Aorta (tissue), 5 donors: ENCODE results near the gene PGA5. TPM values are rescaled to one million over a fixed set of nuclear protein-coding genes. Genes with fewer than 3 reads are reported as not detected.
A peak's percentile ranks its signal among the peaks of the same experiment; 100 is the strongest.
"Not testable (repeated sequence)": the region's sequence is repeated elsewhere in the genome, so short reads cannot be mapped to it uniquely, and the experiment has no call there.

ENCODE experiments used
- ATAC-seq: fragments of 200-7000 bp; cut with Tn5 transposase; one replicate; pipeline ENCODE4 v1.9.1; 2022; ENCODE audit warnings: moderate library complexity; ENCODE audit not compliant: low FRiP score
- DNase-seq, 2 donors: peaks; one replicate each; pipeline ENCODE4 v3.0.0-alpha.2; 2020
- H3K27ac ChIP-seq, 2 donors: one replicate each; pipeline ENCODE4 v1.5.1; 2013; ENCODE audit warnings: low read length in 2 of 2, mild to moderate bottlenecking in 2 of 2, moderate library complexity in 2 of 2, control low read depth in 1 of 2, inconsistent platforms in 1 of 2, low read depth in 1 of 2
- H3K27me3 ChIP-seq, 2 donors: one replicate each; pipeline ENCODE4 v1.6.1; 2013; ENCODE audit warnings: control low read depth in 1 of 2, low read length in 1 of 2, mild to moderate bottlenecking in 1 of 2, moderate library complexity in 1 of 2; ENCODE audit not compliant: insufficient read depth in 2 of 2, control insufficient read depth in 1 of 2
- H3K36me3 ChIP-seq, 2 donors: one replicate each; pipeline ENCODE4 v1.6.1; 2013; ENCODE audit warnings: control low read depth in 1 of 2, low read length in 1 of 2, mild to moderate bottlenecking in 1 of 2; ENCODE audit not compliant: insufficient read depth in 2 of 2, control insufficient read depth in 1 of 2
- H3K4me1 ChIP-seq, 2 donors: one replicate each; pipeline ENCODE4 v1.6.1; 2013; ENCODE audit warnings: low read length in 2 of 2, control low read depth in 1 of 2, mild to moderate bottlenecking in 1 of 2, moderate library complexity in 1 of 2; ENCODE audit not compliant: insufficient read depth in 2 of 2, control insufficient read depth in 1 of 2
- H3K4me3 ChIP-seq, 2 donors: one replicate each; pipeline ENCODE4 v1.5.1; 2013; ENCODE audit warnings: low read length in 2 of 2, control low read depth in 1 of 2, mild to moderate bottlenecking in 1 of 2
- H3K9me3 ChIP-seq: one replicate; pipeline ENCODE4 v1.6.1; 2013; ENCODE audit warnings: mild to moderate bottlenecking, low read length; ENCODE audit not compliant: control insufficient read depth
- WGBS, 2 donors: extraction: QIAGEN DNeasy Blood & Tissue Kit; methylation state at CpG; one replicate each; pipeline ENCODE4 v1.1.7; 2013; 5-methylcytosine and 5-hydroxymethylcytosine counted together
- intact Hi-C, 2 donors: fragments of 100-400 bp; cut with DNase I; formaldehyde crosslinking; loops; one replicate each; pipeline versions ENCODE4 v1.14.2 to v1.15.0; 2022
- polyA plus RNA-seq, 2 donors: library from polyadenylated mRNA; stranded (reverse); fragments of 200-250 nt; gene quantifications; one replicate each; pipeline ENCODE4 v1.2.3, GENCODE V29; 2013
- total RNA-seq, 2 donors: library from RNA; stranded (reverse); fragmentation: NEBNext Ultra II Directional; extraction: Animal tissue kit (Norgen Biotek cat#: 25700); gene quantifications; one replicate each; pipeline ENCODE4 v1.2.1, GENCODE V29; 2021
- donor health status: healthy with polysubstance abuse.
- donor health status: Bipolar disorder and iron deficiency.
- donor health status: DM: no; HTN: no; CAD: no.
- donor health status: DM: no; HTN: no; CAD: no.
- donor health status: DM: yes; HTN: yes; CAD: no.

PGA5 gene
- total and polyA plus RNA-seq, 4 donors, result 0.10 to 1.0 TPM; not detected in 2

DNA sequence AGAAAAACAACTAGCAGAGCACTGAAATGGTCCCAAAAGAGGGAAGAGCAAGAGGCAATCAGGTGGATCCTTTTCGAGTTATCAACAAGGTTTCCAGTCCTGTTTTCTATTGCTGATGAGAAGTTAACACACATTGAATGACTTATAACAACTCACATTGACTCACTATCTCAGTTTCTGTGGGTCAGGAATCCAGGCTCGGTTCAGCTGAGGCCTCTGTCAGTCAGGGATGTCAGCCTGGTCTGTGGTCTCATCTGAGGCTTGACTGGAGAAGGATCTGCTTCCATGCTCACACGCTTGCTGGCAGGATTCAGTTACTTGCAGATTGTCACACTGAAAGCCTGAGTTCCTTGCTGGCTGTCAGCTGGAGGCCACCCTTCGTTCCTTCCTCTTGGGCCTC lies 22.7 kb upstream of the PGA5 start:
- intact Hi-C loops, H3K9me3 ChIP-seq, H3K4me1 ChIP-seq, H3K27me3 ChIP-seq, H3K36me3 ChIP-seq, DNase-seq, H3K4me3 ChIP-seq, H3K27ac ChIP-seq, ATAC-seq: not testable (repeated sequence)
- no CpG with 5 or more reads among the region's 4 CpGs for WGBS, 2 donors

DNA sequence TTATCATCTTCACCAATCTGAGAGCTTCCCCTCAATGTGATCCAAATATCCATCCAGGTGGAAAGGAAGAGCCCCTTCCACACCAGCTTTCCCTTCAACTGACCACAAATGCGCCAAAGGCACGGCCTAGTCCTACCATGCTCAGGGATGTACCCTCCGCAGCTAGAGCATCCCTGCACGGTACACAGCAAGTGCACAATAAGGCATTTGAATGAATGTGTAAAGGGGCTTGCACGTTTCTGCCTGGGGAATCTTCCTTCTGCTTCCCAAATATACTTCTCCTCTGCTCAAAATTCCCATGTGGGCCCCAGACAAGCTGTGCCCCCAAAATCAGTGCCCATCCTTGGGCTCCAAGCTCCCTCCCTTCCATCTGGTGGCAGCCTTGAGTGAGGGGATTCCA lies 22.0 kb upstream of the PGA5 start:
- H3K36me3 ChIP-seq, H3K4me1 ChIP-seq, H3K4me3 ChIP-seq, H3K9me3 ChIP-seq, intact Hi-C loops, ATAC-seq, H3K27me3 ChIP-seq, H3K27ac ChIP-seq: not testable (repeated sequence)
- DNase-seq, result peak in 1 of 2 donors; percentile 62
- WGBS, 2 donors, result 89 to 90% methylated on average over 5 of the region's 5 CpGs

DNA sequence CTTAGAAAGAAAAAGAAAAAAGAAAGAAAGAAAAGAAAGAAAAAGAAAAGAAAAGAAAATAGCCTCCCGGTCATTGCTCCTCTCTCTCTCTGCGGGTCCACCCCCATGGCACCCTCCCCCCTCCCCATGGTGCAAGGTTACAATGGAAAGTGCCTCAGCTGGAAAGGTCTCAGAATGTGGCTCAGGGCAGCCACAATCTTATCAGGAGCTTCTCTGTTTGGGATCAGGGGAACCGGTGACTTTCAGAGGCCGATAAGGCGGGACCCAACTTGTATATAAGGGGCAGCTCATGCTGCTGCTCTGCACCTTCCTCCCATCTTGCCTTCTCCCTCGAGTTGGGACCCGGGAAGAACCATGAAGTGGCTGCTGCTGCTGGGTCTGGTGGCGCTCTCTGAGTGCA lies 18.9 kb upstream of the PGA5 start, which contains the start of gene PGA4:
Gene PGA4, plus strand, starts transcription at position 301 of the 400 bp plus-strand sequence. Its CDS starts 54 bp downstream, at position 355.
- H3K4me1 ChIP-seq, H3K4me3 ChIP-seq, ATAC-seq, intact Hi-C loops, H3K27ac ChIP-seq, H3K27me3 ChIP-seq, H3K9me3 ChIP-seq, H3K36me3 ChIP-seq, DNase-seq: not testable (repeated sequence)
- no CpG with 5 or more reads among the region's 8 CpGs for WGBS, 2 donors

DNA sequence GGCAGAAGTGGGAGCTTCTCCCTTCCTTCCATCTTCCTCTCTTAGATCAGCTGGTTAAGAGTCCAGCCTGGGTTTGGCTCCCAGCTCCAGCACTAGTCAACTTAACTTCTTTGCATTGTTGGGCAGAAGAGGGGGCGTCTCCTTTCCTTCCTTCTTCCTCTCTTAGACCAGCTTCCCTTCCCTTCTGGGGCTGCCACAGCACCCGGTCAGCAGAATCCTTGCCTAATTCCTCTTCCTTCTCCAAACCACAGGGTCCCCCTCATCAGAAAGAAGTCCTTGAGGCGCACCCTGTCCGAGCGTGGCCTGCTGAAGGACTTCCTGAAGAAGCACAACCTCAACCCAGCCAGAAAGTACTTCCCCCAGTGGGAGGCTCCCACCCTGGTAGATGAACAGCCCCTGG lies 18.3 kb upstream of the PGA5 start:
- intact Hi-C loops, H3K4me3 ChIP-seq, H3K9me3 ChIP-seq, H3K27ac ChIP-seq, H3K4me1 ChIP-seq, DNase-seq, ATAC-seq, H3K36me3 ChIP-seq, H3K27me3 ChIP-seq: not testable (repeated sequence)
- no CpG with 5 or more reads among the region's 5 CpGs for WGBS, 2 donors

DNA sequence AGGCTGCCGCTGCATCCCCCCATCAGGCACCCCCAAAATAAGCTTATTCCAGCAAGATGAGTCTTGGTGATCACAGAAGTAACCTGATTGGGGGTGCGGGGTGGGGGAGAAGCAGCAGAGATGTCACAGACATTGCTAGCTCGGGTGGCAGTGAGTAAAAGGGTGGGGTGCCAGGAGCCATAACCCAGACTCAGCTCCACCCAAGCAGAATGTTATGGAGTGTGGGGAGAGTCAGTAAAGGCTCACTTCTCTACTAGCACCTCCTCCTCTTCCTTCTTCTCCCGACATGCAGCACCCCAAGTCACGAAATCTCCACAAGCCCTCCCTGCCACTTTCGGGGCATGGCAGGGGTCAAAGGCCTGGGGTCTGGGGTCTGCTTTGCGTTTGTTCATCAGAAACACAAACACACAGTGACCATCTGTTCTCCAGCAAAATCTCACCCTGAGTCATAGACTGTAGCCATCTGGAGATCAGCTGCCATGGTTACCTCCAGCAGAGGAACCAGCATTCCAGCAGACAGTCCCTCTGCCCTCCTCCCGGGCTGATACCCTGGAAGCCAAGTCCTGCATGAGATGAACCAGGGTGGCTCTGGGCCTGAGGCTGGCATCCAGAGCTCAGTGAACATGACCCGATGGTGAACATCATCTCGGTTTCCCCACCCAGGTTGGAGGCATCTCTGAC lies 14.4 kb upstream of the PGA5 start:
- intact Hi-C loops, DNase-seq, ATAC-seq: not testable (repeated sequence)

DNA sequence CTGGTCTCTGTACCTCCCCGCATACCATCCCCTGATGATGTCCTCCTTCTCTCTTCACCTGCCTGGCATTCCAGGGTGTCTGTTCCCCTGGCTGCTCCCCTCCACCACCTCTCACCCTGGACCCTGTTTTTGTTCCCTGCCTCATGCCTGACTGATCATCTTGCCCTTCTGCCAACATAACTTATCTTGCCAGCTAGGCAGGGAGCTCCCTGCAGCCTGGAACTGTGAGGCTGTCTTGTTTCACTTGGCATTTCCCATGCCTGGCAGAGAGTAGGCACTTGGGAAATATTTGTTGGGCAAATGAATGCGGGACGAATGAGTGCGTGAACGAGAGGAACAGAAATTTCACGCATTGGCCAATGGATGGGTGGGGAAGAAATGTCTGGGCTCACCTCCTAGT lies 11.5 kb upstream of the PGA5 start:
- H3K27ac ChIP-seq, H3K36me3 ChIP-seq, H3K4me1 ChIP-seq, H3K9me3 ChIP-seq, H3K27me3 ChIP-seq, ATAC-seq, H3K4me3 ChIP-seq, intact Hi-C loops, DNase-seq: not testable (repeated sequence)
- WGBS, 2 donors, result no CpG with 5 or more reads among the region's 6 CpGs

More for the DNA sequence above, 14.4 kb upstream of the PGA5 start:
- not testable (repeated sequence) for H3K4me3 ChIP-seq, H3K36me3 ChIP-seq, H3K9me3 ChIP-seq, H3K27ac ChIP-seq, H3K27me3 ChIP-seq, H3K4me1 ChIP-seq
- no CpG with 5 or more reads among the region's 10 CpGs for WGBS, 2 donors

DNA sequence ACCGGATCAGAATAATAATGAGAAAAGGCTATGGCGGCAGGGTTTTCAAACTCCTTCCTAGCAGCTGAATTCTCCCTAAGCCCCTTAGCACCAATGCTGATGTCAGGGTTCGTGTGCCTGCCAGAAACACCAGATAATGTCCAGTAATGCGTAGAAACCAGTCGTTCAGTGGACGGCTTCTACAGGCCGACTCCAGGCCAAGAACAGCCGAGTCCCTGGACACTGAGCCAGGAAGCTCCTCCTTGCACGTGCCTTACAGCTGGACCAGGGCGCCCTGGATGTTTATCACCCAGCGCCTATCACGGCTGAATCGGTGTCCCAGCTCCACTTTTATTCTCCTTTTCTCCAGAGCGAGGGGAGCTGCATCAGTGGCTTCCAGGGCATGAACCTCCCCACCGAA lies 9.9 kb upstream of the PGA5 start:
- H3K27me3 ChIP-seq, DNase-seq, H3K27ac ChIP-seq, H3K9me3 ChIP-seq, intact Hi-C loops, H3K36me3 ChIP-seq, H3K4me1 ChIP-seq, ATAC-seq, H3K4me3 ChIP-seq: not testable (repeated sequence)
- WGBS, 2 donors, result no CpG with 5 or more reads among the region's 15 CpGs

DNA sequence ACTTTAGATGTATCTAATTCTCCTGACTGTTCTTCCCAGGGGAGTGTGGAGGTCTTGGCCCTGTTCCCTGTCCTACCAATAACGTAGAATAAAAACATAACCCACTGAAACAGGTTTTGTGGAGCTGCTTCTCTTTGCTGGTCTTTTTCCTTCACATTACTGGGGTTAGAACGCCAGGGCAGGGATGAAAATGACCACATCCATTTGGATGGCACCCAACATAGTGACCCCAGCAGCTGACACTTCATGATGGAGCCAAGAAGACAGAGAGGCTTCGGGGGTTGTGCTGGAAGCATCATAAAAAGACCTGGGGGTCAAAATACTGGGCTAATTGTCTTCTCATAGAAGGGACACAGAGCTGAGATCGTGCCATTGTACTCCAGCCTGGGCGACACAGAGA lies 9.4 kb upstream of the PGA5 start:
- H3K36me3 ChIP-seq, H3K27ac ChIP-seq, H3K27me3 ChIP-seq, DNase-seq, intact Hi-C loops, ATAC-seq, H3K4me1 ChIP-seq, H3K9me3 ChIP-seq, H3K4me3 ChIP-seq: not testable (repeated sequence)
- WGBS, 2 donors, result no CpG with 5 or more reads among the region's 5 CpGs

DNA sequence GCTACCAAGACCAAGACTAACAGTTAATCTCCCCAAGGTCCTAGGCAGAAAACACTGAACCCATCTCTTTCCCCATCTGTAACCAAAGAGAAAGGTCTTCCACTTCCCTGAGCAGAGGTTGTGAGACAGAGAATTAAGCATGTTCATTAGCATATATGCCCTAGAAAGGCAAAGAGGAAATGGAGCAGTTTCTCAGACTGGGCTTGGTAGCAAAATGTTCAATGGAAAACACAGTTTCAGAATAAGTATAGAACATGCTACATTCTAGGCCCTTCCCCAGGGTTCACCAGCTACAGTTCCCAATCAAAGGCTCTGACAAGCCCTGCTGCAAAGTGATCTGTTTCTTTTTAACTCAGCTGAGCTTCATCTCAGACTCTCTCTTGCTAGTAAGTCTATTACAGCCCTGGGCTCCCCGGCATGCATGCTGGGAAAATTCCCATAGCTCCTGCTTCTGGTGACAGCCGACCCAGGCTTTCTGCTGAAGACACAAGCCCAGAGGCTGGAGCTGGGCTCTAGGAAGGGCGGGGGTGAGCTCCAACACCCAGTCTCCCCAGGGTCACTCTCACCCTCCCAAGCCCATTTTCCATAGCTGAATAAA lies 8.3 kb upstream of the PGA5 start:
- not testable (repeated sequence) for H3K27me3 ChIP-seq, H3K4me3 ChIP-seq, H3K36me3 ChIP-seq

More for the DNA sequence above, 8.3 kb upstream of the PGA5 start:
- H3K27ac ChIP-seq, ATAC-seq, H3K4me1 ChIP-seq, H3K9me3 ChIP-seq, DNase-seq, intact Hi-C loops: not testable (repeated sequence)
- no CpG with 5 or more reads among the region's 3 CpGs for WGBS, 2 donors
